Duodenal mucosa (tissue), 2 donors: Measurements from ENCODE around the gene RAB18.
"Not testable (repeated sequence)": the region's sequence is repeated elsewhere in the genome, so short reads cannot be mapped to it uniquely, and the experiment has no call there.

Experiments
- H3K27ac ChIP-seq: one replicate; pipeline ENCODE4 v1.7.0; 2013; ENCODE audit warnings: low read depth, low read length
- H3K27me3 ChIP-seq, 2 donors: one replicate each; pipeline ENCODE4 v1.7.0; 2013; ENCODE audit warnings: low read length in 2 of 2, control low read depth in 1 of 2; ENCODE audit not compliant: insufficient read depth in 2 of 2, control insufficient read depth in 1 of 2
- H3K36me3 ChIP-seq, 2 donors: one replicate each; pipeline ENCODE4 v1.7.0; 2013; ENCODE audit warnings: low read length in 2 of 2, control low read depth in 1 of 2; ENCODE audit not compliant: insufficient read depth in 2 of 2, control insufficient read depth in 1 of 2
- H3K4me1 ChIP-seq, 2 donors: one replicate each; pipeline ENCODE4 v1.7.0; 2013; ENCODE audit warnings: low read length in 2 of 2, control low read depth in 1 of 2; ENCODE audit not compliant: insufficient read depth in 2 of 2, control insufficient read depth in 1 of 2
- H3K4me3 ChIP-seq, 2 donors: one replicate each; pipeline ENCODE4 v1.7.0; 2013; ENCODE audit warnings: low read length in 2 of 2, low read depth in 1 of 2
- H3K9ac ChIP-seq, 2 donors: one replicate each; pipeline ENCODE4 v1.7.0; 2013; ENCODE audit warnings: low read length in 2 of 2, low read depth in 1 of 2
- H3K9me3 ChIP-seq, 2 donors: one replicate each; pipeline ENCODE4 v1.7.0; 2013; ENCODE audit warnings: low read length in 2 of 2, control low read depth in 1 of 2; ENCODE audit not compliant: control insufficient read depth in 1 of 2

Gene RAB18

DNA sequence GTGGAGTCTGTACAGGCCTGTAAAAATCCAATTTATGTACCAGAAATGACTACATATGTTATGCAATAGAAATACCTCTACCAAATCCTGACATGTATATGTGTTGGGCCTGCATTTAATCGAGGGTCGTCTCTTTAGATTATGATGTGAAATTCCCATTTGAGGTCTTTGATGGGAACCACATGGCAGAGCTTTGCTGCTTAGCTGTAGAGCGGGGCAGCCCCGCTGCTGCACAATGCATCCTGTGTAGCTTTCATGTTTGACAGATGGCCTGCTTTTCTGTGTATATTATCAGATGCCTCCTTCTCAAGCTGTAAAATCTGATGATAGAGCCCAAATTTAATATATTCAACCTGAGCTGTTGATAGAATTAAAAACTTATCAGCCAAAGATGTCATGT is 65.8 kb downstream of the RAB18 start:
- no peak overlapping the region for H3K9ac ChIP-seq
- no peak overlapping the region for H3K27ac ChIP-seq
- H3K9me3 ChIP-seq: no peaks in the 10 kb centered on the region
- H3K27me3 ChIP-seq: no peaks in the 10 kb centered on the region
- H3K36me3 ChIP-seq: no peaks in the 10 kb centered on the region
- no peaks in the 10 kb centered on the region for H3K4me1 ChIP-seq
- no peak overlapping the region for H3K4me3 ChIP-seq

DNA sequence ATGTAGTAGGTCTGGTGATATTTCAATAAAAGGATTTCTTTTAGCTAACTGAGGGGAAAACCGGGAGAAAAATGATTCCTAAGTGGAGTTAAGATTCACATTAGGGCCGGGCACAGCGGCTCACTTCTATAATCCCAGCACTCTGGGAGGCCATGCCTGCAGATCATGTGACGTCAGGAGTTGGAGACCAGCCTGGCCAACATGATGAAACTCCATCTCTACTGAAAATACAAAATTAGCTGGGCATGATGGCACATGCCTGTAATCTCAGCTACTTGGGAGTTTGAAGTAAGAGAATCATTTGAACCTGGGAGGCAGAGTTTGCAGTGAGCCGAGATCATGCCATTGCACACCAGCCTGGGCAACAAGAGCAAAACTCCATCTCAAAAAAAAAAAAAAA is 72.9 kb downstream of the RAB18 start:
- not testable (repeated sequence) for H3K4me1 ChIP-seq, H3K27me3 ChIP-seq, H3K4me3 ChIP-seq, H3K9me3 ChIP-seq, H3K36me3 ChIP-seq, H3K9ac ChIP-seq, H3K27ac ChIP-seq

DNA sequence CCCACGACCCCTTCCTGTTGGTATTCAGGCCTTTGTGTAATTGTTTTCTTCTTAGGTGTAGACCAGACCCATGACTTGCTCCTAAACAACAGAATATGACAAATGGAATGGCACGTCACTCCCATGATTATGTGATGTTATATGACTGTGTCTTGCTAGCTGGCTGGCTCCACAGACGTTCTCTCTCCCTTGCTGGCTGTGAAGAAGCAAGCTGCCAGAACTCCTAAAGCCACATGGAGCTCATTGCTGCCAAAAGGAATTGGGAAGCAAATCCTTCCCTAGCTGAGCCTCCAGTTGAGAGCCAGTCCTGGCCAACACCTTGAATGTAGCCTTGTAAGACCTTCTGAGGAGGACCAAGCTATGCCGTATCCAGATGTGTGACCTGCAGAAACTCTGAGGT is 74.2 kb downstream of the RAB18 start:
- Histone ChIP-seq H3K4me1 (no peaks in the 10 kb centered on the region), H3K9me3 (no peaks in the 10 kb centered on the region), H3K4me3 (no peak overlapping the region), H3K27me3 (no peaks in the 10 kb centered on the region), H3K9ac (no peak overlapping the region), H3K27ac (no peak overlapping the region), H3K36me3 (no peaks in the 10 kb centered on the region)

DNA sequence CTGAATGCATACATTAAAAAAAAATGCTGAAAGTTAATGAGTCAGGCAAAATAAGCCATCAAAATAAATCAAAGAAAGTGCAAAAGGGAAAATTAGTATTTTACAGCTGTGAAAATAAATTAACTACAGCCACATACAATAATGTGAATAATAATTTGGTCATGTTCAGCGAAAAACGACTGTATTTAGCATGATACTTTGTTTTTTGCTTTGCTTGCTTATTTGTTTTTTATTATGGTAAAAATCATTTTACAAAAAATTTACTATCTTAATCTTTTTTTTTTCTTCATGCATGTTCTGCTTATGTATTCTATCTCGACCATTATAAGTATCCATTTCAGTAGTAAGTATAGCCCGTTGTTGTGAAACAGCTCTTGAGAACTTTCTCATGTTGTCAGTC is 77.1 kb downstream of the RAB18 start:
- H3K27me3 ChIP-seq: no peaks in the 10 kb centered on the region
- H3K9me3 ChIP-seq: no peaks in the 10 kb centered on the region
- H3K9ac ChIP-seq: no peak overlapping the region

DNA sequence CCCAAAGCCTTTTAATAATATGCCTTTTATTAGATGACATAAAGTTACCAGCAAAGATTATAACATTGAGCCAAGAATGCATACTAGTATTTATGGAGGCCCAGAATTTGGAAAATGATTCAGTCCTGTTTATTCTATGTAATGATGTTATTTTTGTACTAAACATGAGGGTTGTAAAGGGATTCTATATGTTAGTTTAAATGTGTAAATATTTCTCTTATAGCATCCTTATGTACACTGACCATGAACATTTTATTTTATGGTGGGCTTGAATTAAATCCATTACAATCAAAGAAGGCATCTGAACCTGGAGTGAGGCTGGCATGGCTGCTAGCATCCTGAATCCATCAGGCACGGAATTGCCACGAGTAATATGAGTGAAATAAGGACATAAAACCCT is 80.2 kb downstream of the RAB18 start:
- H3K27ac ChIP-seq: no peak overlapping the region
- no peaks in the 10 kb centered on the region for H3K4me1 ChIP-seq
- H3K9me3 ChIP-seq: no peaks in the 10 kb centered on the region
- no peak overlapping the region for H3K9ac ChIP-seq
- H3K36me3 ChIP-seq: no peaks in the 10 kb centered on the region
- no peaks in the 10 kb centered on the region for H3K27me3 ChIP-seq
- no peak overlapping the region for H3K4me3 ChIP-seq

More for the DNA sequence above, 77.1 kb downstream of the RAB18 start:
- Histone ChIP-seq H3K4me1 (no peaks in the 10 kb centered on the region), H3K36me3 (no peaks in the 10 kb centered on the region), H3K4me3 (no peak overlapping the region), H3K27ac (no peak overlapping the region)
